HG03175 (cell line): Measurements from ENCODE around the gene CLP1.
A peak's percentile ranks its signal among the peaks of the same experiment; 100 is the strongest.

Experiments
- ATAC-seq: cut with Tn5 transposase; IDR thresholded peaks from one replicate; pipeline ENCODE4 v1.9.1; 2021; ENCODE audit warnings: mild to moderate bottlenecking, moderate library complexity; ENCODE audit not compliant: unreplicated experiment

The CLP1 gene

GRCh38 chr11:57657194-57658022 is at the start of gene CLP1:
CLP1 (plus strand) TSS chr11:57657762; CDS start chr11:57659477, 1,715 bp downstream.
- peak; percentile 99 for ATAC-seq

DNA sequence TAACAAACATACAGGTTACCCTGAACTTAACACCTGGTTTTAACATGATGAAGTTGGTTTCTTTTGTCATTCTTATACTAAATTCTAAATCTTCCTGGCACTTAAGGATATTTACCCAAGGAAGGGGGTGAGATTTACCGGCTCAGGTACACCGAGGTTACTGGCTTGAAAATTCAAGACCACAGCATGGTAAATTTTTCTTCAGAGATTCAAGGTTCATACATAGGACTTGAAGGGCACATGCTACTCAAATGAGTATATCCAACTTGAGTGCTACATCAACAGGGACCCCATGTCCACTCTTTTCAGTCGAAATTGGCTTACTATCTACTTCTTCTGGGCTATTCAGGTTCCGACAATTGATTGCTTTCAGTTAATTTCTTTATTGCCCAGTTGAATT is 47.4 kb upstream of the CLP1 start:
- ATAC-seq: no peak

- no peak for ATAC-seq
These were observed 43.3 kb upstream of the CLP1 start for GRCh38 chr11:57614234-57614772.

- no peak for ATAC-seq
These were observed 42.3 kb upstream of the CLP1 start for GRCh38 chr11:57615308-57615707.

DNA sequence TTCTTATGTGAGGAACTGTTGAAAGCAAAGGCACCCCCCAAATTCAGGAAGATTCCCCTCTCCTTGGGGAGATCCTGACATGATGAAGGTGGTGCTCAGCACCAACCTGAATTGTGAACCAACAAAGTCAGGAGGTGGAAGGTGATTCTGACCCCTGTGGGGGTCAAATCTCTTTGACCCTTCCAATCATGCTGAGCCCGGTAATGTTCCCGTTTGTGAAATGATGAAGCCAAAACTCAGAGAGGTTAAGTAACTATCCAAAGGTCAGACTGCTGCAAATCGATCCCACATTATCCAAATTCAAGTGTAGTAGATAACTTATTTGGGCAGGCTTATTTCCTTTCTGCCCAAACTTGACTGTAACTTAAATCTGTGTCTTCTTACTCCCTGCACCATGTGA is 41.0 kb upstream of the CLP1 start:
- no peak for ATAC-seq

GRCh38 chr11:57618438-57618837 is 39.1 kb upstream of the CLP1 start:
- ATAC-seq: no peak

DNA sequence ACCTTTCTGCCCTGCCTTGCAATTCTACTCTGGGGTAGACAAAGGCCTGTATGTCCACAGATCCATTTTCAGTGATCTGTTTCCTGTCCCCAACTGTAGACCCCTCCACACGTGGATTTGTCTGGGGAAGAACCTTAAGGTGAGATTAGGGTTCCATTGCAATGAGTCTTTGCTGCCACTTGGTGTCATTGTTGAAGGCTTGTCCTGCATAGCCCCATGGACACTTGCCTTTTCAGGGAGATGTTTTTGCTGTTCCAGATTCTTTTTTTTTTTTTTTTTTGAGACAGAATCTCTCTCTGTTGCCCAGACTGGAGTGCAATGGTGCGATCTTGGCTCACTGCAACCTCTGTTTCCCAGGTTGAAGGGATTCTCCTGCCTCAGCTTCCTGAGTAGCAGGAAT is 38.2 kb upstream of the CLP1 start:
- no peak for ATAC-seq

DNA sequence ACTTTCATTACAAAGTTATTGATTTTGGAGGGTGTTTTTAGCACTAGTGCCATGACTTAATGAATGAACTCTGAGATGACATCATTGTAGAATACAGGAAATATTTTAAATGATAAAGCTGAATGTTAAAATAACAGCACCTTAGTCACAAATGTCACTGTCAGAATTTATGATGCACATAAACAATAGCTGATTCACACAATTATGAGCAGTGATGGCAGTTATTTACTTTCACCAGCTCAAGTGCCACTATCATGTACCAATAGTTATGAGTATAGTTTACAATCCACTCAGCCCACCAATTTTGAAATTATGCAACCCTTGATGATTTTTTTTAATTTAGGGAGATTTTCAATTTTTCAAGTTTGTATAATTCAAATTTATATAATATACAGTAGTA is 37.1 kb upstream of the CLP1 start:
- no peak for ATAC-seq

DNA sequence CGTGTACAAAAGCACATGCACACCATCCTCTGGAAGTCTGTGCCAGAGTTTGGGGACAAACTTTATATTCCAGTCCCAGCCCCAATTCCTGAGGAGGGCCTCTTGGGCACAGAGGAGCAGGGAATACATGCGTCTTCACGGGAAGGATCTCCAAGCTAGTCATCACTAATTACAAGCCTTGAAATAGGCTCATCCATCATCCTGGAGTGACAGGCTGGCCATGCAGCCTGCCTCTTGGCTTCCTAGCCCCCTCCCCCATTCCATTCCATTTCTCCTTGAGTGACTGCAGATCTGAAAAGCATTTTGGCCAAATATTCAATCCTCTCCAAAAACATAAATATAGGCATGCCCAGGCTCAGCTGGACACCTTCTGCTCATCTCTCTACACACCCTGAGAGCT is 35.3 kb upstream of the CLP1 start:
- ATAC-seq: no peak

DNA sequence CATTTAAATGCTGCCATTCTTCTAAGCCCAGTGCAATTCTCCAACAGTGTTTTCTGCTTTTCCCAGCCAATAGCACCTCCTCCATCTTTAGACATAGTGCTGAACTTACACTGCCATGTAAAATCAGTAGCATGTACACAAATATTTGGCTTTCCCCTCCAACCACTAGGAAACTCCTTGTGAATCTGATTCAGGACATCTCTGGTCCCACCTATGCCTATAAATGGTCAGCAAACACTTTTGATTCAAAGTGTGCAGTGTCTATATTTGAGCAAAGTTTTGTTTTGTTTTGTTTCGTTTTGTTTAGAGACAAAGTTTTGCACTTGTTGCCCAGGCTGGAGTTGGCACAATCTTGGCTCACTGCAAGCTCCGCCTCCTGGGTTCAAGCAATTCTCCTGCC is 32.7 kb upstream of the CLP1 start:
- ATAC-seq: no peak

DNA sequence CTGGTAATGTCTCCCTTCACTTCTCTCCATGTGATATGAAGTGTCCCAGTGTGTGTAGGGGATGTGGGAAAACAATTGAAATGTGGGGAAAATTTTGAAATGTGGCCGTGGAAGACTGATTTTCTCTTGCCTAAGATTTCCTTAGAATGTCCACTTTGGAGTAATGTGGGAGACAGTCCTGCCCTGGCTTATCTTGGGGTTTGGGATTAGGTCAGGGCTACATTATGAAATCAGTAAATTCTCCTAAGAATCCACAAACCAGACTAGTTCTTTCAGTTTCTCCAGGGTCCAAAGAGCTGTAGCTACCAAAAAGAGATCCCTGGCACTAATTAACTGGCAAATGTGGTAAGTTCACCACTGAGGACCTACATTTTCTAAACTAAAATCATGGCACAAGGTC is 30.7 kb upstream of the CLP1 start:
- ATAC-seq: no peak

GRCh38 chr11:57630171-57630570 is 27.4 kb upstream of the CLP1 start:
- ATAC-seq: no peak

DNA sequence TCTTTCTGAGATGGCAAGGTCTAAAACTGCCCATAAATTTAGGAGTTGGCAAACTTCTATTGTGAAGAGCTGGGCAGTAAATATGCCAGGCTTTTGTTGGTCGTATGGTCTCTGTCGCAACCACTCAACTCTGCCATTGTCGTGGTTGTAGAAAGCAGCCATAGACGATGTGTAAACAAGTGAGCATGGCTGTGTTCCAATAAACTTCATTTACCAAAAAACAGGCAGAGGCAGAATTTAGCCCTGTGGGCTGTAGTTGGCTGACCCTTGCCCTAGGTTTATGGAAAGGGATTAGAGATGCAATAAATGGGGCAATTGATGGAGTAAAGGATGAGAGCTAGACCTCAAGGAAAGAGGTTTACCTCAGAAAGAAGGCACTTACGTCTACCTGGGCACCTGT is 25.4 kb upstream of the CLP1 start:
- no peak for ATAC-seq

- no peak for ATAC-seq
These were observed 24.0 kb upstream of the CLP1 start for GRCh38 chr11:57633394-57634070.

DNA sequence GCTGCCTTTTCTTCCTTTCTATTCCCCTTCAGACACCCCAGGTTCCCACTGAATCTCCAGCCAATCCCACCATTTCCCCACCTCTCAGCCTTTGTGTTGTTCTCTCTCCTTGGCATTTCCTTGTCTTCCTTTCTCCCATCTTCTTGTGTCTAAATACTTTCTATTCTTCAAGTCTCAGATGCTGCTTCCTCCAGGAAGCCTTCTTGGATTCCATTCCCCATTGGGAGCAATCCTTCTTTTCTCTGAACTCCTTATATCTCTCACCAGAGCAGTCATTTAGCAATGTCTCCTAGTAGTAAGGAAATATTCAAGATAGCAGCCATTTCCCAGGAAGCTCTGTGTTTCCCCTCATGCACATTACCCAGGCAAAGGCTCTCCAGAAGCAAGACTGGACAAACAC is 23.3 kb upstream of the CLP1 start:
- ATAC-seq: no peak

- no peak for ATAC-seq
These were observed 22.3 kb upstream of the CLP1 start for GRCh38 chr11:57635246-57635645.

- no peak for ATAC-seq
These were observed 19.9 kb upstream of the CLP1 start for GRCh38 chr11:57637626-57638004.

- ATAC-seq: no peak
These were observed 19.4 kb upstream of the CLP1 start for GRCh38 chr11:57638005-57638781.

DNA sequence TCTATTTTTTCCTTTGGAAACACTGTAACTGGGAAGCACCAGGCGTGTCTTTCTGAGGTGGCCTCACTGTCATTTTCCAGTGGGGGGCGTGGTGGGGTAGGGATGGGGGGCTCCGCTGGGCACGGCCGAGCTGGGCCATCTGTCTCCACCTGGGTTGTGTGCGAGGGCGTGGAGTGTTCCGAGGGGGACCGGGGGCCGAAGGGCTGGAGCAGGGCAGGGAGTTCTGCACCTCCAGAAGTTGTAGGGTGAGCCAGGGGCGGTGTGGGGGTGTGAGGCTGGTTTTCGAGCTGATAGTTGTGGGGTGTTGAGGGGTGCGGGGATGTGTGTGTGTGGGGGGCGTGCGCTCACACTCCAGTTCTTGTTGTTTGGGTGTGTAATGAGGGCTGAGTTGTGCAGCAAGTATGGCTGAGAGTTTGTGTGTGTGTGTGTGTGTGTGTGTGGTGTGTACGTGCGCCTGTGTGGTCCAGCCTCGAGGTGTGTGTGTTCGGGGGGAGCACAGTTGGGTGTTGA is 18.7 kb upstream of the CLP1 start:
- ATAC-seq: no peak

DNA sequence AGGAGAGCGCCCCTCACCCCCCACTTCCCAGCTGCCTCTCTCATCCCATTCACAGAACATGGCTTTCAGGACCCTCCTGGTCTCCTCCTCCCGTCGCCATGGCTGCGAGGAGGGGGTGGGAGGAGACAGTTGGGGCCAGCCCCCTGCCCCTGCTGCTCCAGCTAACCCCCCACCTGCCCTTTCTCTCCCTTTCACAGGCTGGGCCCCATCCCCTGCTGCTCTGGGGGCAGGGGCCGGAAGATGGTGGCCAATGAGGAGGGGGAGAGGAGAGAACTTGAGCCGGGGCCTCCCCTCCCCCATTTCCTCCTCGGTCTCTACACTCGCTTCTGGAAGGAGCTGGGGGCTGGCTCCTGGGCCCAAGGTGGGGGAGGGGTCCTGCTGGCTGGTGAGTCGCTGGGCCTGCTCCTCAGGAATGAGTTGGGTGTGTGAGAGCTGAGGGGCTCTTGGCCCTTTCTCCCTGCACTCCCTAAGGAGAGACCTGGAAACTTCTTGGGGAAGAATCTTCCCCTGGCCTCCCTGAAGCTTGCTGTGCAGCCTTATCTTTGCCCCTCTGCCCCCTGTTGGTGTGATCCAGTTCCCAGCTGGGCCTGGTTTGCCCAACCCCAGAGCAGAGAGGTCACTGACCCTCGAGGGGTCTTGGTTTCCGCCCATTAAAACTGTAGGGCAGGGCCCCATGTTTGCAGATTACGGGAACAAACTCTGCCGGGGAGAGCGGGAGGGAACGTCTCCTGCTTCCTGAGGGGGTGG is 18.1 kb upstream of the CLP1 start:
- ATAC-seq: no peak
